GM19397 (cell line): ENCODE measurements around the gene ADAMTS2.

Experiments used
- ATAC-seq: cut with Tn5 transposase; IDR thresholded peaks from one replicate; pipeline ENCODE4 v1.9.1; 2021; ENCODE audit warnings: mild to moderate bottlenecking, moderate library complexity; ENCODE audit not compliant: unreplicated experiment

ADAMTS2 gene

DNA sequence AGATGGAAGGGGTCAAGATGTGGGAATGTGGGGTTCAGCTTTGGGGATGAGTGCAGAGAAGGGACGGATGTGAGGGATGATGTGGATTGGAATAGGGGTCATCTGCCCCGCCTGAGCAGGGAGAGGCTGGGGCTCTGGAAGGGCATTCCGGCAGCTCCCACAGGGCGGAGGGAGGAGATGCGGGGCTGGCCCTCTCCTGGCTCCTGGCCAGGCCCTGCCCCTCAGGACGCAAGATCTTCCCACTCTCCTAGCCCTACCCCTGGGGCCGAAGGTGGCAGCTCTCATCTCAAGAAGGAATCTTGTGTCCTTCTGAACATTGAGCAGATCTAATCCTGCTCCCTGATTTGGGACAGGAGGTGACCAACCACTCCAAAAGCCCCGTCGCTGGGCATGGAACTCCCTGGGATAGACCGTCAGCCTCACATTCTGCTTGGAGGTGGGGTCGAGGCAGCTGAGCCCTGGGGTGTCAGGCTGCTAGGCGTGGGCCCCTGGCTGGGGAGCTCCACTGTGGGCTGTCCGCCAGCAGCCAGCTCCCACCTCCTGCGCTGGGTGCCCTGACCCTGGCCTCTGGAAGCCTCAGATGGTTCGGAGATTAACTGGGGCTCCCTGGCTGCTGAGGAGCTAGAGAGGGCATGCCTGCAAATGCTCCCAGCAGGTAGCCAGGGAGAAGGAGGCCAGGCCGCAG is 159.9 kb downstream of the ADAMTS2 start:
- no peak for ATAC-seq

DNA sequence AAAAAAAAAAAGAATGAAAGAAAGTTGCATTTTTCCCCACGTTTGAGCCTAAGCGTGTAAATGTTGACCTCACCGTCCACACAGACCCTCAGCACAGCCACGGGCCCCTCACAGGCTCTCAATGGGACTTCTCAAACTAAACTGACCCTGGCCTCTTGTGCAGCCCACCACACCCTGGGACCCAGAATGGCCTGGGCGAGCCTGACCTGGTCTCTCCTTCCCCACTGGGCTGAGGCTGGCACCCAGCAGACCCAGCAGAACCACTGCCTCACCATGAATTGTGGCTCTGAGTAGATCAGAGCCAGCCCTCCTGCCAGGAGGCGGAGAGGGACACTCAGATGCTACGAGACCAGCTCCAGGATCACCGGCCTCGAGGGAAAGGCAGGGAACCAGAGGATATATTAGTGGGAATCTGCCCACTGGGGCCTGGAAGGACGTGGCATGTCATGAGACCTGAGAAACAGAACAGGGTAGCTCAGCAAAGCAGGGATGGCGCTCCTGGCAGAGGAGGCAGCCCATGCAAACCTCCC is 160.7 kb downstream of the ADAMTS2 start:
- no peak for ATAC-seq

- ATAC-seq, result no peak
These were observed 161.8 kb downstream of the ADAMTS2 start for GRCh38 chr5:179183481-179183880.

GRCh38 chr5:179182601-179183000 is 162.7 kb downstream of the ADAMTS2 start:
- no peak for ATAC-seq

GRCh38 chr5:179181988-179182387 is 163.3 kb downstream of the ADAMTS2 start:
- no peak for ATAC-seq

- no peak for ATAC-seq
These were observed 164.2 kb downstream of the ADAMTS2 start for GRCh38 chr5:179180921-179181645.

- no peak for ATAC-seq
These were observed 165.1 kb downstream of the ADAMTS2 start for GRCh38 chr5:179180061-179180610.

- no peak for ATAC-seq
These were observed 167.3 kb downstream of the ADAMTS2 start for GRCh38 chr5:179177711-179178575.

- no peak for ATAC-seq
These were observed 168.6 kb downstream of the ADAMTS2 start for GRCh38 chr5:179176571-179177230.

GRCh38 chr5:179176166-179176565 is 169.1 kb downstream of the ADAMTS2 start:
- ATAC-seq, result no peak

DNA sequence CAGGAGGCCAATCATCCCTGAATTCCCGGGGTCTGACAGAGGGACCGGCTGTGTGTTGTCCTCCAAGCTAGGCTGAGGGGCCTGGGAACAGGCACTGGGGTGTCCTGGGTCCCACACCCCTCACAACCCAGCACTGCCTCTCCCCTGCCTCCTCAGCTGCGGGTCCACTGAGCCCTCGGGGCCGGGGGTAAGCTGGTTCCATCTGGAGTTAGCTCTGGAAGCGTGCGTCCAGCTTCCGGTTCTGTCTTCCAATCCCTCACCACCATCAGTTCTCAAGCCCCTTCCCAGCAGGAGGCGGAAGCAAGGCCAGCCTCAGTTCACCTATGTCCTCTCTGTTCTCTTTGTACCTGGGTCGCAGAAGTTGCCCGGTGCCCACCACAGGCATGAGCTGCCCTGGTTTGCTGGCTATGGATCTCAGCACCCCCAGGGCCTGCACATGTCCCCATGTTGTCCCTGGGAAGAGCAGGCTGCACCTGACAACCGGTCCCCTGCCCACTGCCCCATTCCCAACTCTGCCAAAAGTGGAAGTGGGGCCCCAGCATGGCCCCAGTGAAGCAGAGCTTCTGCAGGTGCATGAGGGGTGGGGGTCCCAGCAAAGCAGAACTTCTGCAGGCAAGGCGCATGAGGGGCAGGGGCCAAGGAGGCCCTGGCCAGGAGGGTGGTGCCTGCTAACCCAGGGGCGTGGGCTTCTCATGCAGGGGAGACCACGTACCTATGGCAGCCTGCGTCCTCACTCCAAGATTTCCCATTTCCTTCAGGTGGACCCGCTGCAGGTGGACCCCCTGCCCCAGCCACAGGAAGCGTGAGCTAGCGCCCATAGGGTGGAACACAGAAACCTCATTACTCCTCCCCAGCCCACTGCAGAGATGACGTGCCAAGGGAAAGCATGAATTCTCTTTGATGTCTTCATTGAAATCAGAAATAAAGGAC is 173.2 kb downstream of the ADAMTS2 start:
- no peak for ATAC-seq

- ATAC-seq, result no peak
These were observed 173.9 kb downstream of the ADAMTS2 start for GRCh38 chr5:179171251-179171815.

DNA sequence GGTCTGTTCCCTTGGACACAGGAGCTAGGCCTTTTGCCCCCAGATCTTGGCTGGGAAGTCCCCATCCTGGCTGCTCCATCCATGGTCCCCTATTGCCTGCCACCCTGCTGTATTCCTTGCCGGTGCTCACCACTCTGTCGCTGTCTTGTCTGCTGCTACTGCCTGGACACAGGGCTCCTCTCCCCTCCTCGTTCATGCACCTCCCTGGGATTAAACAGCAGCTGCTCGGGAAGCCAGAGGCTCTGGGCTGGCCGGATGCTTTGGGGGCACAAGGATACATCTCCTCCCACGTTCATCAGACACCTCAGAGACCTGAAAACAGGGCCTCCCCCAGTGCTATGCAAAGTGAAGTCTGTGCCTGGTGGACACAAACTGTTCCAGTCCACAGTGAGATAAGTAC is 174.7 kb downstream of the ADAMTS2 start:
- ATAC-seq, result no peak

GRCh38 chr5:179169836-179170235 is 175.4 kb downstream of the ADAMTS2 start:
- ATAC-seq, result no peak

GRCh38 chr5:179168664-179169063 is 176.6 kb downstream of the ADAMTS2 start:
- no peak for ATAC-seq

DNA sequence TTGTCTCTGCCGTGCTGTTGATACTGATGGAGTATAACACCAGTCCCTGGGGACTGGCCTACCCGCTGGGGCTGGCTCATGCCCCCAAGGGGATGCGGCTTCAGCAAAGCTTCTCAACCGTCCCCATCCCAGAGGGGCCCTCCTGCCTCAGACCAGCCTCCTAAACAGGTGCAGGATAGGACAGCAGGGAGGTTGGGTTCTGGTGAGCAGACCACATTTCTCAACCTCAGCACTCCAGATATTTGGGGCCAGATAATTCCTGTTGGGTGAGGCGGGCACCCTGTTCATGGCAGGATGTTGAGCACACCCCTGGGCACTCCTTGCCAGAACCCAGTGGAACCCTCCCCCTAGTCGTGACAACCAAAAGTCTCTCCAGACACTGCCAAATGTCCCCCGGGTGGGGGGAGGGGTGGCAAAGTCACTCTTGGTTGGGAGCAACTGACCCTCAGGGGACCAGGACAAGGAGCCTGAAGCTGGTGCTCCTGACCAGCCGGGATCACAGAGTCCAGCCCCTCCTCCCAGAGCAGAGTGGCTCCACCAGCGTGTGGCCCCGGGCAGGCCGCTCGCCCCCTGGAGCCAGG is 177.3 kb downstream of the ADAMTS2 start:
- ATAC-seq, result no peak

GRCh38 chr5:179166886-179167841 is 178.1 kb downstream of the ADAMTS2 start:
- no peak for ATAC-seq
